GM19023 (cell line): ENCODE results near the gene HIVEP3.

Experiments used
- ATAC-seq: cut with Tn5 transposase; IDR thresholded peaks from one replicate; pipeline ENCODE4 v1.9.1; 2021; ENCODE audit warnings: mild to moderate bottlenecking, moderate library complexity; ENCODE audit not compliant: unreplicated experiment

HIVEP3 gene

DNA sequence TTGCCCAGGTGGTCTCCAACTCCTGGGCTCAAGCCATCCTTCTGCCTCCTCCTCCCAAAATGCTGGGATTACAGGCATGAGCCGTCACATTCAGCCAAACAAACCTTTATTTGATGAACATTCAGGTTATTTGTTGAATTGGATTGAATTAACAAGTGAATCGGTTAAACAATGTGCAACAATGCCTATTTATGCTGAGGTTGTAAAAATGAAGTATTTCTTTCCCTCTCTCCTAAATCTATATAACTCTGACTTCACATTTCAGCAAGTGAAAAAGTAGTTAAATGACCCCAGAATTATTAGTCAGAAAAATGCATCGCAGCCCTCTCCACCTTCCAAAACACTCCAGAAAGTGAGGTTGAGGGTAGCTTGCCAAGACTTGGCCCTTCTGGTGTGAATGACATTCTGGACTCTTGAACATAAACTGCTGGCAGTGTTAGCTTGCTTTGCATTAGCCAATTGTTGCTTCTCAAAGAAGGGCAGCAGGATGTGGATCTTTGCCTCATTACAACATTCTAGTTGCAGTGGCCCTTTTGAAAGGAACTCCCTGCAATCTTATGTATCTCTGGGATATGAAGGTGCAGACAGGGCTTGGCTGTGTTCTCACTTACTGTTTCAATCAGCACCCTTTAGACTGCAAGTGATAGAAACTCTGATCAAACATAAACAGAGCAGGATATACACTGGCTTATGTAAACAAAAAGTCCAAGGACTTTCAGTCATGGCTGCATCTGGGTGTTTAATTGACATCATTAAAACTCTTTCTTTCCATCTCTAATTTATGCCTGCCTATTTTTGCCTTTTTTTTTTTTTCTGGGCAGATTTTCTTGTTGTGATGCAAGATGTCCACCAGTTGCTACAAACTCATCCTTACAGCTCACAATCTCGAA lies 456.7 kb downstream of the HIVEP3 start:
- no peak for ATAC-seq

GRCh38 chr1:41456847-41457540 lies 461.7 kb downstream of the HIVEP3 start:
- ATAC-seq = no peak
